Endometrium (tissue), 2 donors: ENCODE data around the gene PGF.
"Not testable (repeated sequence)": the region's sequence is repeated elsewhere in the genome, so short reads cannot be mapped to it uniquely, and the experiment has no call there.

ENCODE experiments used
- FAIRE-seq: peaks from 2 replicates; lab custom pipeline; 2012; peaks lifted over from hg19 to GRCh38; lab: Jason Lieb, UNC
- donor health status: control.
- donor health status: control.

The PGF gene

GRCh38 chr14:74941676-74942097 lies 13.7 kb downstream of the PGF start:
- no peak for FAIRE-seq

GRCh38 chr14:74940956-74941565 lies 14.3 kb downstream of the PGF start:
- FAIRE-seq: no peak

DNA sequence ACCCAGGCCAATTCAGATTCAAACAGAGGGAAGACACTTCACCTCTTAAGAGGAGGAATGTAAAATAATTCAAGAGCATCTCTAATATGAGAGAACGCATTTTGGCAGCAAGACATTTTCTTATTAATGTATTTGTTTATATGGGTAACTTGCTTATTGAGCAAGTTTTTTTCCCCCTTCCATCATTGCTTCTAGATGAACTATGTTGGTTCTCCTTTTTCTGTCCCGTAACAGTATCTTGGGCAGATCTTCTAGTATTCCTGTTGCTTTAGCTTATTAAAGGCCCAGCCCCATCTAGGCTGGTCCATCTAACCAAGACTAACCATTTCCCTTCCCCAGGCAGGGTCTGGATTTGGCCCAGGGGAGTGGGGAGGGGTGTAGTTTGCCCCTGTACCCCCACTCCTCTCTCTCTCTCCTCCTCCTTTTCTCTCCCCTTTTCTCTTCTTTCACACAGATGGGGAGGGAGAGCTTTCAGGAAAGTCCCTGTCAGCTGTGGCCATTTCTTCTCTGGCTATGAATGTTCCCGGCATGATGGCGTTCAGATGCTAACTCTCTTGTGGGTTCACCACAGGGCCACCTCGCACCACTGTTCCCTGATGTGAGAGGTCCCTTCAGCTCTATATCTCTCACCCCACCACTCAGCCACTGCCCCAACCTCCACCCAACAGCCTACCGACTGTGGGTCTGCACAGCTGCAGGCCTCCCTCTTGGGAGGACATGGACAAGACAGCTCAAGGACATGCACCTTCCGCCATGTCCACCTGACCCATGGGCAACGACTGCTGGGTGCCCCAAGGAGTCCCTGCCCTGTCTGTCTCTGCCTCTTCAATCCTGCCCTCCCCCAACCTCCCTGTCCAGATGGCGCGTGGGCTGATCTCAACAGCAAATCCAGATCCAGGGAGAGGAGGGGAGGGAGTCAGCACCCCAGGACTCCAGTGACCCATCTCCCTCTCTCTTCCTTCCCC lies 16.6 kb downstream of the PGF start:
- no peak for FAIRE-seq

- FAIRE-seq: no peak
Observed at GRCh38 chr14:74937171-74937570, 18.2 kb downstream of the PGF start.

DNA sequence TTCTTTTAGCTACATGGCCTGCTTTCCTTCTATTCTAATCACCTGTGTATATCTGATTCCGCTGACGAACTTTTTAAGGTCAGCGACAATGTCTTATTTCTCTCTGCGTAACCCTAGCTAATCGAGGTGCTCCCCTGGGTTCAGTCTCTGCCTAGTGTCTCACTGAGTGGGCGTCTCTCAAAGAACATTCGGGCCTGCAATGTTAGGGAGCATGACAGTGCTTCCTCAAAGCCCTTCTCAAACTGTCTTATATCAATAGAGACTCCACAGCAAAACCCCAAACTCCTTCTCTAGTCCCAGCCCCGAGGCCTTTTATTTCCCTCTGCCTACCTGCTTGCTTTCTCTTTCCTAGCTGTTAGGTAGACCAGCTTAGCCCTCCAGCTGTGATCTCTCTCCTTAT lies 18.7 kb downstream of the PGF start:
- FAIRE-seq: no peak

GRCh38 chr14:74936151-74936550 lies 19.2 kb downstream of the PGF start:
- FAIRE-seq: no peak

GRCh38 chr14:74935360-74935680 lies 20.1 kb downstream of the PGF start:
- no peak for FAIRE-seq

DNA sequence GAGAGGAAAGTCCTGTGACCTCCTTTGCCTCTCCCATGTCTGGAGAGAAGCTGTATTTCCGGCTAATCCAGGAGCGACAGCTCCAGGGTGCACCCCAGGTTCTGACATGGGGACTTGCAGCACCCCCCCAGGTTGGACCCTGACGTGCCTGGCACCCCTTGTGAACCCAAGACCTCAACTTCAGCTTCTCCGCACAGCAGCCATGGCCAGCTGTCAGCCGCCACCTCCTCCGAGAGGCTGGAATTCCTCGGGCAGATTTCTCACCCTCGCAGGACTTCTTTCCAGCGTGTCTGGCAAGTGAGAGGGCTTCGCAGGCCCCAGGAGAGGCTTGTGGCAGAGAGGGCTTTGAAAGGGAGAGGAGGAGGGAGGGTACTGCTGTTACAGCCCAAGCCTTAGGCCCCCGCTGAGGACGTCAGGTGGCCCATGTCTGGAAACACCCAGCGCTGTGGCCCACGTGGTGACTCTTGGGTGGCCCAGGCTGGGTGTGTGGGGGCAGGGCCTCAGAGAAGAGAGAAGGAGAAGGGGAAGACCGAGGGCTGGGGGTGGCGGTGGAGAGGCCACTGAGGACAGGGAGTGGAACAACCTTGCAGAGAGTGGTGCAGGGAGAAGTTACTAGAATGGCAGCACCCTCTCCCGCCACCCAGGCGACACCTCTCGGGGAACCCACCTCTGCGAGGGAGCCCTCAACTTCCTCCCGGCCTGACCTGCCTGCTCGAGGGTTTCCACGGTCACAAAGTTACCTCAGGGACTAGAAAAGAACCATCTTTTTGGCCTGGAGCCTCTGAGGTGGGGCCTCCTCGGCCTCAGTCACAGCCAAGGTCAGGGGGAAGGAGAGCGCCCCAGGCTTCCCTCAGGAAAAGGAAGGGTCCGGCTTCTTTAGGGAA lies 20.7 kb downstream of the PGF start:
- FAIRE-seq: no peak

GRCh38 chr14:74934041-74934440 lies 21.4 kb downstream of the PGF start:
- FAIRE-seq: no peak

GRCh38 chr14:74932936-74933335 lies 22.5 kb downstream of the PGF start:
- not testable (repeated sequence) for FAIRE-seq

GRCh38 chr14:74932401-74932901 lies 22.9 kb downstream of the PGF start:
- FAIRE-seq: no peak

GRCh38 chr14:74931744-74932143 lies 23.7 kb downstream of the PGF start:
- FAIRE-seq: not testable (repeated sequence)

DNA sequence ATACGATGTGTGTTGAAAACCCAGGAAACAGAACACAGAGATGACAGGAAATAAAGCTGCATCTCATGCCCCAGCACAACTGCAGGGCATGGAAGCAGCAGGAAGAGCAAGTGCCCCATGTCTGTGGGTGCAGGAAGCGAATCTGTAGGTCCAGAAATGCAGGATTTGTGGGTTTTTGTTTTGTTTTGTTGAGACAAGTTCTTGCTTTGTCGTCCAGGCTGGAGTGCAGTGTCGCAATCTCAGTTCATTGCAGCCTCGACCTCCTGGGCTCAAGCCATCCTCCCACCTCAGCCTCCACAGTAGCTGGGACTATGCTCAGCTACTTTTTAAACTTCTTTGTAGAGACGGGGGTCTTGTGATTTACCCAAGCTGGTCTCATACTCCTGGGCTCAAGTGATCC lies 26.2 kb downstream of the PGF start:
- FAIRE-seq: no peak

- FAIRE-seq: no peak
Observed at GRCh38 chr14:74927225-74927624, 28.2 kb downstream of the PGF start.

- no peak for FAIRE-seq
Observed at GRCh38 chr14:74924061-74924460, 31.3 kb downstream of the PGF start.

DNA sequence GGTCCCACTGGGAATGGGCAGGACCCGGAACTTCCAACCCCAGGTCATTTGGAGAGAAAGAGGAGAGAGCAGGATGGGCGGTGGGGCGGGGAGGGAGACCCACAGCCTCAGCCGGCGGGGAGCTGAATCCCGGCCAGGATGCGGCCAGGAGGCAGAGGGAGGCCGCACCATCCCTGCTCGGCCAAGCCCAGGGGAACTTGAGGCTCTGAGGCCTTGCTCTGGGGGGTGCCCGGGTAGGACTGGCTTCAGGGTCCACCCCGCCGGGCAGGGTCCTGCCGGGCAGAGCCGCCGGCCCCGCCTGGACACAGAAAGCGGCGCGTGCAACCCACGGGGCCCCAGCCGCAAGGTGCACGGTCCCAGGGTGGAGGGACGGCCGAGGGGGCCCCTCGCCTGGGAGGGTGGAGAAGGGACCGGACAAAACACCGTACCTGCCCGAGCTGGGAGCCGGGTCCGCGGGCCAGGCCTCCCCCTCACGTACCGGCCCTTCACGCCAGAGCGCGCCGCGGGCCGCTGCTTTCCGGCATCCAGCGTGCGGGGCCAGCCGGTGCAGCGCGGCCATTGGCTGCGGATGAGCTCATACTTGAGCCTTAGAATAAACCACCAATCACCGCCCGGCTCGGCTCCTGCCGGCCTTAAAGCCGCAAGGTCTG lies 32.5 kb downstream of the PGF start, which contains the start of gene RPS6KL1:
TSS of gene RPS6KL1 (minus strand) at position 509 of the 650 bp plus-strand sequence. CDS start 1,719 bp downstream, outside the sequence.
- no peak for FAIRE-seq

DNA sequence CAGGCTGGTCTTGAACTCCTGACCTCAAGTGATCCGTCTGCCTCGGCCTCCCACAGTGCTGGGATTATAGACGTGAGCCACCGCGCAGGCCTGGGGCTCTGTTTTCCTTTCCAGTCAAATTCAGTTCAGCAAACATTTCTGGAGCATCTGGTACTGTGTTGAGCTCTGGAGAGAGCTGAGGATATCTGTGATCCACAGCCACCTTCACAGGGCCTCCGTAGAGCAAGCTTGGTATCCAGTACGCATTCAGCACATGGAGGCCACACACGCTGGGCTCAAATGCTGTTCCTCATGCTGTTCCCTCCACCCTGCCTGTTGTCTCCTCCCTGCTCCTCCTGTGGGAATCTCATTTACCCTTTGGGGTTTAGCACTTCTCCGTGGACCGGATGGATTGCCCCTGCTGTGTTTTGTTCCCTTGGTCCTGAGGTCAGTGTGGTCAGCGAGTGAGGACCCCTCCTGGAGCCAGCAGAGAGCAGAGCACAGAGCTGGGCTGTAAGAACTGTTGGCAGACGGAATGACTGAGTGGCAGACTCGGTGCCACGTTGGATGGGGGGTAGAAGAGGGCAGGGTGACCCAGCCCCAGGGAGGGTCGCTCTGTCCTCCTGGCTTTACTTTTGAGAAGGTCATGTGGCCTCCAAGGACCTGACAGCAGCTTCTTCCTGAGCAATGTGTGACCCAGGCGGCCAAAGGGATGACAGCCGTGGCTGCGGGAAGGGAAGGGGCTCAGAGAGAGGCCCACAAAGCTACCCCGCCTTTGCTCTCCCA lies 33.2 kb downstream of the PGF start:
- FAIRE-seq: no peak

- no peak for FAIRE-seq
Observed at GRCh38 chr14:74921053-74921620, 34.3 kb downstream of the PGF start.

DNA sequence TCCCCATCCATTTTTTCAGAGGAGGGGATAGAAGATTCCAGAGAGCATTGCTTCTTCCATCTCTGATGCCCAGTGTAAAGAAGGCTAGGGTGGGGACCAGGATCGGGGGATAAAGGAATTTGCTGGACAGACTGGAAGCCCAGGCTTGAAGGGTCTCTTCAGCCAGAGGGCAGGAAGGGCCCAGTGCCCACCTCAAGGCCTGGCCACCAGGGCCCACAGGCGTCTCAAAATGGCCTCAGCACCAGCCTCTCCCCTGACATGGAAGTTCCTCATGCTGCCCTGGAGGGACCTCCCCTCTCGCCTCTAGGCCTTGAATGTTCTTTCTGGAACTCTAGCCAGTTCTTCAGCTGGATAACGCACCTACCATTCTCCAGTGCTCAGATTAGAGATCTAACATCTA lies 35.1 kb downstream of the PGF start:
- FAIRE-seq: no peak

DNA sequence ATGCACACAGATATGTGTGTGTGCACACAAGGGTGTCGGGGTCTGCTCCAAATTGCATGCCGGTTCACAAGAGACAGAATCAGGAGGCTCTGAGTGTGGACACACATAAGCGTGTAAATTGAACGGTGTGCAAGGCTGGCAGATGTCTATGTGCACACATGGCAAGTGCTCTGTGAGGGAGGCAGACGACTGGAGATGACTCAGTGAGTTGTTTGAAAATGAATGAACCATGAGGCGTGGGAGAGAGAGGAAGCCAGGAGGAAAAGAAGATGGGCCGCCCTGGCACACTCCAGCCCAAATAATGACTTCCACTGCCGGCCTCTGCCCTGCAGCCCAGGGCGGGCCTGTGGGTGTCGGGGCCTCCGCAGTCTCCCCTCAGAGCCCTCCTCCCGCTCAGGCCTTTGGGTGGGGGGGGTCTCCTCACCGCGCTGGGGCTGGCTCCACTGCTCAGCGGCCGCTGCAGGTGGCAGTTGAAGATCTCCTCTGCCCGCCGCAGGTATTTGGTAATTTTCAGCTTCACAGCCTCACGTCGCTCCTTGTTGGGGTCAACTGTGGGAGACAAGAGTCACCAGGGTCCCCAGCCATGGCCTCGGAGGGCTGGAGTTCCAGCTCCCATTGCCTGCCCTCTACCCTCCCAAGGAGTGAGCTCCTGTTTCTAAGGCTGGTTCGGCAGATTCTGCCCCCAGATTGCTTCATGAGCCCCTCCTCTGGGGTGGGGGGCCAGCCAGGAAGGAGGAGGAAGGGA lies 35.8 kb downstream of the PGF start:
- no peak for FAIRE-seq
